Esophagus muscularis mucosa (tissue), 3 donors: Measurements from ENCODE around the gene SUPT3H.

Source experiments
- POLR2A ChIP-seq: fragments of 450-650 bp; IDR thresholded peaks from one replicate; pipeline ENCODE4 v1.6.1; 2017; ENCODE audit warnings: antibody characterized with exemption, moderate library complexity, mild to moderate bottlenecking, low read depth
- POLR2AphosphoS5 ChIP-seq, 2 donors: sonication (generic); formaldehyde crosslinking; IDR thresholded peaks; one replicate each; pipeline ENCODE4 v1.6.1; 2017; ENCODE audit warnings: antibody characterized with exemption in 2 of 2
- TF ChIP-seq, protein P1 (sequence below), 3 experiments: fragments of 200-600 bp in 2 of 3; fragments of 450-650 bp in 1 of 3; sonication (generic) in 2 of 3; IDR thresholded peaks; one replicate each; pipeline ENCODE4 v1.5.1; 2017 to 2019; ENCODE audit warnings: antibody characterized with exemption in 3 of 3, mild to moderate bottlenecking in 2 of 3, moderate library complexity in 1 of 3

DNA sequence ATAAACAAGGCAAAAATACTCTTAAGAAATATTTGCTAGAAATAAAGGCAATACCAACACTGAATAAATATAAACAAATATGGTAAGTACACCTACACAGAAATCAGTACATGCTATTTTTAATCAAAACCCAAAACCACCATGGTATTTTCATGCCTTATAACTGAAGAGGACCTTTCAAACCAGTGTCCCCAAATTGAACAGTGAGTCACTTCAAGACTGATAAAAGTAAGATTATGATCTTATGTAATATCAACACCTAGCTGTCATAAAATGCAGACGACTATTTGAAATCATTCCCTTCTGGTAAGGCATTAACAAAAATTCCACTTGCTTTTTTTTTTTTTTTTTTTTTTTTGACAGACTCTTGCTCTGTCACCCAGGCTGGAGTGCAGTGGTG, 206.4 kb downstream of the SUPT3H start:
- TF ChIP-seq, protein P1, sequence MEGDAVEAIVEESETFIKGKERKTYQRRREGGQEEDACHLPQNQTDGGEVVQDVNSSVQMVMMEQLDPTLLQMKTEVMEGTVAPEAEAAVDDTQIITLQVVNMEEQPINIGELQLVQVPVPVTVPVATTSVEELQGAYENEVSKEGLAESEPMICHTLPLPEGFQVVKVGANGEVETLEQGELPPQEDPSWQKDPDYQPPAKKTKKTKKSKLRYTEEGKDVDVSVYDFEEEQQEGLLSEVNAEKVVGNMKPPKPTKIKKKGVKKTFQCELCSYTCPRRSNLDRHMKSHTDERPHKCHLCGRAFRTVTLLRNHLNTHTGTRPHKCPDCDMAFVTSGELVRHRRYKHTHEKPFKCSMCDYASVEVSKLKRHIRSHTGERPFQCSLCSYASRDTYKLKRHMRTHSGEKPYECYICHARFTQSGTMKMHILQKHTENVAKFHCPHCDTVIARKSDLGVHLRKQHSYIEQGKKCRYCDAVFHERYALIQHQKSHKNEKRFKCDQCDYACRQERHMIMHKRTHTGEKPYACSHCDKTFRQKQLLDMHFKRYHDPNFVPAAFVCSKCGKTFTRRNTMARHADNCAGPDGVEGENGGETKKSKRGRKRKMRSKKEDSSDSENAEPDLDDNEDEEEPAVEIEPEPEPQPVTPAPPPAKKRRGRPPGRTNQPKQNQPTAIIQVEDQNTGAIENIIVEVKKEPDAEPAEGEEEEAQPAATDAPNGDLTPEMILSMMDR (IDR thresholded peaks at IDR 0.05): no peak
- TF ChIP-seq POLR2AphosphoS5 (IDR thresholded peaks at IDR 0.05): no peak
- TF ChIP-seq POLR2A: no peak
